Neuron (in vitro differentiated cells): ENCODE results near the gene CCL27.

ENCODE experiments used
- H2AFZ ChIP-seq: one replicate; pipeline ENCODE4 v1.6.1; 2013; ENCODE audit warnings: low read depth, mild to moderate bottlenecking, inconsistent platforms, low read length, moderate library complexity
- H3K27me3 ChIP-seq: one replicate; pipeline ENCODE4 v1.6.1; 2013; ENCODE audit warnings: low read length; ENCODE audit not compliant: insufficient read depth
- H3K36me3 ChIP-seq: one replicate; pipeline ENCODE4 v1.6.1; 2013; ENCODE audit warnings: low read length; ENCODE audit not compliant: insufficient read depth
- H3K4me1 ChIP-seq: one replicate; pipeline ENCODE4 v1.6.1; 2013; ENCODE audit warnings: low read length; ENCODE audit not compliant: insufficient read depth
- H3K4me3 ChIP-seq: 2 replicates; pipeline ENCODE4 v1.5.1; 2013; ENCODE audit warnings: mild to moderate bottlenecking, low read length, moderate library complexity
- H3K9me3 ChIP-seq: one replicate; pipeline ENCODE4 v1.6.1; 2013; ENCODE audit warnings: low read length

CCL27 gene

DNA sequence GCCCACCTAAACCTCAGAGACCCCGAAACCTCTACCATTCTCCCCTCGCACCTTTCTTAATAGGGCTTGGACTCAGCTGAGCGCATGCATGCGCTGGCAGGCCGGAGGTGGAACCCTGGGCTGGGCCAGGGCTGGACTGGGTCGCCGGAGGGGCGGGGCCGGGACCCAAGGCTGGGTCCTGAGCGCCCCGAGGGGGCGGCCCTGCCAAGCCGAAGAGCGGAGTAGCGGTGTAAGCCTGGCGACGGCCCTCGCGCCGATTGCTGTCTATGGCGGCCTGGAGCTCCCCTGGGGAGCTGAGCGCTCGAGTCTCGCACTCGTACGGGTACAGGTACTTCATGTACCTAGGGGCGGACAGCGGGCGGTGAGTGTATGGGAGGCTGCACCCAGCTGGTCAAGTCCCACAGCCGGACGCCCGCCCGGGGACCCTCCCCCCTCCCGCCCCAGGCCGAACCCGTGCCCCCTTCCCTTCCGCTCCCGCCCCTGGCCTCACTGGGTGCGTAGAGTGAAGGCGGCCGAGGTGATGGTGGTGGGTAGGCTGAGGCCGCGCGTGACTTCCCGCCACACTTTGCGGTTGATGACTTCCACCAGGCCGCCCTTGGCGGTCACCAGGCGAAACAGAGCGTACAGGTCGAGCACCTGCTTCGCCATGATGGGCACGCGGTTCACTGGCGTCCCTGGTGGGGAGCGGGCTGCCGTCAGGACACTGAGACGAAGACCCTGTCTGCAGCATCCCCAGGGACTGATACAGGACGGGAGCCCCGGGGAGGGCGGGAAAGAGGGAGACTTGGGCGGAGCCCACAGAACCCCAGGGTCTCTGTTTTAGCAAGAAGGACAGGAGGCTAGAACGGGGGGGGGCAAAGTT is 38.9 kb downstream of the CCL27 start:
- Histone ChIP-seq H2AFZ (no peak overlapping the region), H3K36me3 (peaks cover 2% of the 10 kb centered on the region), H3K4me3 (no peak overlapping the region), H3K27me3 (peaks cover 48% of the 10 kb centered on the region), H3K9me3 (peaks cover 2% of the 10 kb centered on the region), H3K4me1 (peaks cover 19% of the 10 kb centered on the region)

- peak within 1 kb of the TSS; percentile 84 for H3K4me3 ChIP-seq
- peaks cover 14% of the 10 kb centered on the region for H3K4me1 ChIP-seq
- H3K27me3 ChIP-seq: peaks cover 16% of the 10 kb centered on the region
- peaks cover 2% of the 10 kb centered on the region for H3K9me3 ChIP-seq
- peak within 1 kb of the TSS; percentile 51 for H2AFZ ChIP-seq
- H3K36me3 ChIP-seq: peaks cover 29% of the 10 kb centered on the region
Observed at GRCh38 chr9:34620061-34620994, 42.1 kb downstream of the CCL27 start, which contains the start of gene DCTN3. TSS of gene DCTN3 (minus strand) at chr9:34620495. CDS start at chr9:34620464, 31 bp downstream.

GRCh38 chr9:34615132-34615531 is 47.3 kb downstream of the CCL27 start:
- H3K4me1 ChIP-seq: peaks cover 20% of the 10 kb centered on the region
- peaks cover 48% of the 10 kb centered on the region for H3K36me3 ChIP-seq

DNA sequence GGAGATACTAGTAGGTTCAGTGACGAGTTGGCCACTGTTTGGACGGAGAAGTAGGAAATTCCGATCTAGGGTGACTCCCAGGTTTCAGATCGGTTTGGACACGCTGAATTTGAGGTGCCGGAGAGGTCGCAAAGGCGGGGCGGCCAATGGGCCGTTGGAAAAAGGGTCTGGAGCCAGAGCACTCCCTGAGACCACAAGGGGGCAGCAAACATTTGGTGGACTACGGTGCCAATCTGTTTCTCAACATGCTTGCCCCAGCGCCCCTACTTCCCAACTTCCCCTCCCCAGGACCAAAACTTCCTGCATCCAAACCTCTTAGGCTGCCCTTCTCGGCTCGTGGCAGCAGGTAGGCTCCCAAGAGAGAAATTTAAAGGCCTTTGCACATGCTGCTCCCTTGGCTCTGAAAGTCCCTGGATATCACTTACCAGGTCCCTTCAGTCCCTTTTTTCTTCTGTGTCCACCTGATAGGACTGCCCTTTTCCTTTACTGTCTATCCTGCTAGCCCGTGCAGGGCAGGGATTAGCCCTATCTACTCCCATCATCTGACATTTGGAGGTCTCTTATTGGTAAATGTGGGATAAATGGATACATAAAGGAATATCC is 49.6 kb downstream of the CCL27 start:
- H3K27me3 ChIP-seq: no peaks in the 10 kb centered on the region
- H3K4me1 ChIP-seq: peaks cover 12% of the 10 kb centered on the region
- peak overlapping the region; percentile 65 for H2AFZ ChIP-seq
- no peaks in the 10 kb centered on the region for H3K9me3 ChIP-seq
- peaks cover 40% of the 10 kb centered on the region for H3K36me3 ChIP-seq
- peak overlapping the region; percentile 60 for H3K4me3 ChIP-seq

More at GRCh38 chr9:34615132-34615531, 47.3 kb downstream of the CCL27 start:
- Histone ChIP-seq H3K27me3 (no peaks in the 10 kb centered on the region), H3K9me3 (no peaks in the 10 kb centered on the region), H2AFZ (no peak overlapping the region), H3K4me3 (no peak overlapping the region)
